Thymus (tissue), 11 donors: Measurements from ENCODE around the gene FILIP1L. TPM values are rescaled to one million over a fixed set of nuclear protein-coding genes. Genes with fewer than 3 reads are reported as not detected.

Experiments
- DNase-seq, 9 donors: peaks; one replicate each; pipeline ENCODE4 v3.0.0-alpha.2; 2013; ENCODE audit warnings: low spot score in 9 of 9, low read depth in 6 of 9, missing footprints in 1 of 9
- H3K27ac ChIP-seq, 2 donors: one replicate each; pipeline ENCODE4 v1.5.1; 2013; ENCODE audit warnings: control low read depth in 1 of 2, low read depth in 1 of 2, low read length in 1 of 2, mild to moderate bottlenecking in 1 of 2, moderate library complexity in 1 of 2
- H3K27me3 ChIP-seq, 2 donors: one replicate each; pipeline ENCODE4 v1.5.1; 2013; ENCODE audit warnings: low read length in 1 of 2; ENCODE audit not compliant: control insufficient read depth in 2 of 2, insufficient read depth in 1 of 2
- H3K36me3 ChIP-seq, 2 donors: one replicate each; pipeline ENCODE4 v1.5.1; 2013; ENCODE audit warnings: low read length in 1 of 2, mild to moderate bottlenecking in 1 of 2, moderate library complexity in 1 of 2; ENCODE audit not compliant: control insufficient read depth in 2 of 2, insufficient read depth in 2 of 2
- H3K4me1 ChIP-seq, 2 donors: one replicate each; pipeline ENCODE4 v1.5.1; 2013; ENCODE audit warnings: low read length in 2 of 2; ENCODE audit not compliant: control insufficient read depth in 2 of 2, insufficient read depth in 2 of 2
- H3K4me3 ChIP-seq, 2 donors: one replicate each; pipeline ENCODE4 v1.5.1; 2013; ENCODE audit warnings: low read length in 2 of 2, control low read depth in 1 of 2, mild to moderate bottlenecking in 1 of 2
- H3K9me3 ChIP-seq, 2 donors: one replicate each; pipeline ENCODE4 v1.5.1; 2013; ENCODE audit warnings: low read length in 1 of 2, mild to moderate bottlenecking in 1 of 2; ENCODE audit not compliant: control insufficient read depth in 2 of 2, insufficient read depth in 1 of 2
- WGBS: extraction: QIAGEN DNeasy Blood & Tissue Kit; methylation state at CpG from one replicate; pipeline ENCODE4 v1.1.7; 2013; 5-methylcytosine and 5-hydroxymethylcytosine counted together
- polyA plus RNA-seq: library from polyadenylated mRNA; stranded (reverse); fragments of 200-250 nt; gene quantifications from one replicate; pipeline ENCODE4 v1.2.3, GENCODE V29; 2013
- total RNA-seq: library from RNA; stranded (reverse); fragments of 120-200 nt; gene quantifications from one replicate; pipeline ENCODE4 v1.2.4, GENCODE V29; 2013
- donor health status: healthy.

Gene FILIP1L
- total and polyA plus RNA-seq, 2 donors = 6.6 to 15.5 TPM

GRCh38 chr3:99867594-99868310 lies 246.5 kb downstream of the FILIP1L start:
- Histone ChIP-seq H3K27ac (no peak overlapping the region), H3K36me3 (no peaks in the 10 kb centered on the region), H3K4me1 (no peaks in the 10 kb centered on the region), H3K9me3 (no peaks in the 10 kb centered on the region), H3K4me3 (no peak overlapping the region), H3K27me3 (no peaks in the 10 kb centered on the region)
- WGBS = 90% methylated on average over 3 of the region's 3 CpGs
- DNase-seq = no peak

GRCh38 chr3:99866261-99866761 lies 248.0 kb downstream of the FILIP1L start:
- Histone ChIP-seq H3K4me1 (no peaks in the 10 kb centered on the region), H3K27ac (no peak overlapping the region), H3K4me3 (no peak overlapping the region), H3K36me3 (no peaks in the 10 kb centered on the region), H3K27me3 (no peaks in the 10 kb centered on the region), H3K9me3 (no peaks in the 10 kb centered on the region)
- WGBS = 8% methylated on average over 3 of the region's 3 CpGs
- peak in 1 of 9 donors; percentile 41 for DNase-seq

DNA sequence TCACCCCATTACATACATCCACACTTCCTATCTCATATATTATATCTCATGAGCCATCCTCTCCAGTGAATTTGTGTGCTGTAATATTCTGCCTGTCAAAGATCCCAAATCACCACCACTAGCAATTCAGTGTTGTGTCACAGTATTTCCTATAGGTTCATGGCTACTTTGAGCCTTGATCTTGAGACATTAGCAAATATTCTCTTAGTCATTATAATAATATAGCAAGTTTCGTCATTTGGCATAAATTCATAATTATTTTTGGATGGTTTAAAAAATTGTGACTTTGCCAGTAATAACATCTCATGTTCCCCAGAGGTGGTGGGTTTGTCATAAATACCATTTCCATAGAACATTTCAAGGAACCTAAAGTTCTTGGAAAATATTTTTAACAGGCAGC lies 249.0 kb downstream of the FILIP1L start:
- 91% methylated on average over 1 of the region's 1 CpG for WGBS
- Histone ChIP-seq H3K36me3 (no peaks in the 10 kb centered on the region), H3K27me3 (no peaks in the 10 kb centered on the region), H3K4me1 (no peaks in the 10 kb centered on the region), H3K9me3 (no peaks in the 10 kb centered on the region), H3K27ac (no peak overlapping the region), H3K4me3 (no peak overlapping the region)
- DNase-seq = no peak

GRCh38 chr3:99864289-99864688 lies 250.0 kb downstream of the FILIP1L start:
- DNase-seq = no peak
- Histone ChIP-seq H3K27me3 (no peaks in the 10 kb centered on the region), H3K4me3 (no peak overlapping the region), H3K27ac (no peak overlapping the region), H3K36me3 (no peaks in the 10 kb centered on the region), H3K4me1 (no peaks in the 10 kb centered on the region), H3K9me3 (no peaks in the 10 kb centered on the region)
- 98% methylated on average over 2 of the region's 2 CpGs for WGBS

- Histone ChIP-seq H3K4me1 (no peaks in the 10 kb centered on the region), H3K9me3 (no peaks in the 10 kb centered on the region), H3K4me3 (no peak overlapping the region), H3K27ac (no peak overlapping the region), H3K36me3 (no peaks in the 10 kb centered on the region), H3K27me3 (no peaks in the 10 kb centered on the region)
- 91% methylated on average over 2 of the region's 2 CpGs for WGBS
- DNase-seq = no peak
Measured at GRCh38 chr3:99863588-99863987, 250.7 kb downstream of the FILIP1L start.

DNA sequence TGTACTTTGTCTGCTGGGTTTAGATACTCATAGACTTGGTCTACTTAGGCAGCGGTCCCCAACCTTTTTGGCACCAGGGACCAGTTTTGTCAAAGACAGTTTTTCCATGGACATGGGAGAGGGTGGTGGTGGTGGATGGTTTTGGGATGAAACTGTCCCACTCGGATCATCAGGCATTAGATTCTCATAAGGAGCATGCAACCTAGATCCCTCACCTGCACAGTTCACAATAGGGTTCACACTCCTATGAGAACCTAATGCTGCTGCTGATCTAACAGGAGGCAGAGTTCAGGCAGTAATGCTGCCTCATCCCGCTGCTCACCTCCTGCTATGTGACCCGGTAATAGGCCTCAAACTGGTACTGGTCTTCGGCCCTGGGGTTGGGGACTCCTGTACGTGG lies 251.3 kb downstream of the FILIP1L start:
- DNase-seq = no peak
- Histone ChIP-seq H3K4me3 (no peak overlapping the region), H3K9me3 (no peaks in the 10 kb centered on the region), H3K27me3 (no peaks in the 10 kb centered on the region), H3K27ac (no peak overlapping the region), H3K4me1 (no peaks in the 10 kb centered on the region), H3K36me3 (no peaks in the 10 kb centered on the region)
- 94% methylated on average over 6 of the region's 6 CpGs for WGBS

DNA sequence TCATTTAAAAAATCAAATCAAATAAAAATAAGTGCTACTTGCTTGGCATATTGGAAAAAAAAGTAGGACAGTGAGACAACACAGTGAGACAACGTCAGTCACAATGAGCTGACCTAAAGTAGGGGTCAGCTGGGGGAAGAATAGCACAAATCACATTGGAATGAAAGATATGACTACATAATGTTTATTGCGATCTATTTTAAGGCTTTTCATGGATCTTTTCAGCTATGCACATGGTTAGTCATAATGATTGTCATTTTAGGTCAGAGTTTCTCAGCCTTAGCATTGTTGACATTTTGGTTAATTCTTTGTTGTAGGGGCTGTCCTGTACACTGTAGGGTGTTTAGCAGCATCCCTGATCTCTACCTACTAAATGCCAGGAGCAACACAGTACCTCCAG lies 252.1 kb downstream of the FILIP1L start:
- H3K27ac ChIP-seq = no peak overlapping the region
- H3K4me3 ChIP-seq = no peak overlapping the region
- H3K27me3 ChIP-seq = no peaks in the 10 kb centered on the region
- no peak for DNase-seq
- 96% methylated on average over 2 of the region's 2 CpGs for WGBS
- no peaks in the 10 kb centered on the region for H3K4me1 ChIP-seq
- H3K36me3 ChIP-seq = no peaks in the 10 kb centered on the region
- no peaks in the 10 kb centered on the region for H3K9me3 ChIP-seq

DNA sequence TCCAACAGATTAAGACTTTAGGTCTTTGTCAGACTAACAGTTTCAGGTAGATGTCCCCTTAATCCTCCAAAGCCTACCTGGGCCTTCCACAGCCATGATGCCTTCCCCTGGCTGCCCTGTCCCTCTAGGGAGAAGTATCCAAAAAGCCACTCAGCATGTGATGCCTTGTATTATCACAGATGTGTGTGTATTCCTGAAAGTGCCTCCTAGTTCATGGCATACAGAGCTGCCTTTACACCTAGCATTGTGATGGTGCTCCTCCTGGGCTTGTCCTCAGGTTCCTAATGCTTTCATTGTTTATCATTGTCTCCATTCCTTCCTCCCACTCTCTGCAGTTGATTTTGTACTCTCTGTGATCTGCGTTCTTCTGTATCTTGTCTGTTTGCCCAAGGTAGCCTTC lies 253.1 kb downstream of the FILIP1L start:
- DNase-seq = no peak
- Histone ChIP-seq H3K27me3 (no peaks in the 10 kb centered on the region), H3K4me3 (no peak overlapping the region), H3K27ac (no peak overlapping the region), H3K36me3 (no peaks in the 10 kb centered on the region), H3K9me3 (no peaks in the 10 kb centered on the region), H3K4me1 (no peaks in the 10 kb centered on the region)
- 97% methylated on average over 1 of the region's 1 CpG for WGBS

DNA sequence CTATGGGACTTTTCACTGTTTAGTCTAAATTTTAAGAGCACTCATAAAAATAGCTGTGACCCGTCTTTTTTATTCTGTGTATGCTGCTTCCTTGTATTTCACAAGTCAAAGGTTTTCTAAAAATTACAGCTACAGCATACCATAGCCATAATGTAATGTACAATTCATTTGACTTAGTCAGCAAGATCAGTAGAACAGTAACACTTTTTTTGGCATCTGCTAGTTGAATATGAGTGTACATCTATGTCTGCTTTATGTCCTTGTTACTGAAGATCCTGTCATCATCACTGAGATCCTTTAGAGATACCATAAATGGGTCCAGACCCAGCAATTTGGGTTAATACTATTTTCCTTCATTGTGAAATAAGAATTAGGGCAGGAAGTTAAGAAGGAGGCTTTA lies 254.5 kb downstream of the FILIP1L start:
- 91% methylated on average over 1 of the region's 1 CpG for WGBS
- Histone ChIP-seq H3K27ac (no peak overlapping the region), H3K9me3 (no peaks in the 10 kb centered on the region), H3K4me3 (no peak overlapping the region), H3K36me3 (no peaks in the 10 kb centered on the region), H3K27me3 (no peaks in the 10 kb centered on the region), H3K4me1 (no peaks in the 10 kb centered on the region)
- no peak for DNase-seq
